Endodermal cell (in vitro differentiated cells): ENCODE data around the gene TPTE2. TPM values are rescaled to one million over a fixed set of nuclear protein-coding genes. Genes with fewer than 3 reads are reported as not detected.

Source experiments
- DNase-seq: peaks from one replicate; pipeline ENCODE4 v3.0.0-alpha.2; 2017
- H3K27ac ChIP-seq: 2 replicates; pipeline ENCODE4 v1.5.1; 2013; ENCODE audit warnings: mild to moderate bottlenecking, low read depth, low read length, moderate library complexity
- H3K27me3 ChIP-seq: 2 replicates; pipeline ENCODE4 v1.6.1; 2013; ENCODE audit warnings: mild to moderate bottlenecking, low read length, moderate library complexity; ENCODE audit not compliant: insufficient read depth, control insufficient read depth, poor library complexity, severe bottlenecking
- H3K36me3 ChIP-seq: 2 replicates; pipeline ENCODE4 v1.7.0; 2013; ENCODE audit warnings: mild to moderate bottlenecking, low read length, moderate library complexity; ENCODE audit not compliant: control insufficient read depth, insufficient read depth
- H3K4me1 ChIP-seq: one replicate; pipeline ENCODE4 v1.7.0; 2013; ENCODE audit warnings: low read length; ENCODE audit not compliant: control insufficient read depth, insufficient read depth
- H3K4me3 ChIP-seq: 2 replicates; pipeline ENCODE4 v1.5.1; 2013; ENCODE audit warnings: mild to moderate bottlenecking, low read length, moderate library complexity
- H3K9ac ChIP-seq: 2 replicates; pipeline ENCODE4 v1.6.1; 2013; ENCODE audit warnings: mild to moderate bottlenecking, low read length, moderate library complexity; ENCODE audit not compliant: poor library complexity, severe bottlenecking; ENCODE audit errors: extremely low read depth
- H3K9me3 ChIP-seq: 2 replicates; pipeline ENCODE4 v1.6.1; 2013; ENCODE audit warnings: mild to moderate bottlenecking, low read length, moderate library complexity; ENCODE audit not compliant: control insufficient read depth
- H3K27ac Mint-ChIP-seq: 2 replicates; pipeline ENCODE4 v1.8.0; 2020; ENCODE audit warnings: mixed read lengths
- H3K27me3 Mint-ChIP-seq: 2 replicates; pipeline ENCODE4 v1.8.0; 2021; ENCODE audit warnings: mild to moderate bottlenecking, mixed read lengths; ENCODE audit not compliant: insufficient read depth
- H3K36me3 Mint-ChIP-seq: 2 replicates; pipeline ENCODE4 v1.8.0; 2020; ENCODE audit warnings: low read depth, mixed read lengths
- H3K4me1 Mint-ChIP-seq: 2 replicates; pipeline ENCODE4 v1.8.0; 2020; ENCODE audit warnings: mixed read lengths
- H3K4me3 Mint-ChIP-seq: 2 replicates; pipeline ENCODE4 v1.8.0; 2020; ENCODE audit warnings: mild to moderate bottlenecking, moderate library complexity, mixed read lengths
- H3K9me3 Mint-ChIP-seq: 2 replicates; pipeline ENCODE4 v1.8.0; 2020; ENCODE audit warnings: mild to moderate bottlenecking, mixed read lengths
- WGBS, 2 experiments: methylation state at CpG; one replicate each; pipeline versions ENCODE4 v1.1.5 to v1.1.7; 2013; ENCODE audit warnings: missing lambda C conversion rate in 2 of 2, mixed read lengths in 1 of 2; ENCODE audit not compliant: insufficient coverage in 1 of 2, insufficient read length in 1 of 2; 5-methylcytosine and 5-hydroxymethylcytosine counted together
- total RNA-seq, 2 donors: library from RNA; stranded (reverse); fragmentation: NEBNext Ultra II Directional in 1 of 2; extraction: Animal tissue kit (Norgen Biotek cat#: 25700) in 1 of 2; gene quantifications; 2 replicates in 1 of 2; 3 replicates in 1 of 2; pipeline ENCODE4 v1.2.1, GENCODE V29; 2021
- TF ChIP-seq, protein P1 (sequence below): fragments of 200-600 bp; sonication (generic); conservative IDR thresholded peaks from 2 replicates; pipeline ENCODE4 v1.5.0; 2021; ENCODE audit warnings: antibody characterized with exemption, mild to moderate bottlenecking

The TPTE2 gene
- total RNA-seq, 2 donors from 2014 or later = not detected

DNA sequence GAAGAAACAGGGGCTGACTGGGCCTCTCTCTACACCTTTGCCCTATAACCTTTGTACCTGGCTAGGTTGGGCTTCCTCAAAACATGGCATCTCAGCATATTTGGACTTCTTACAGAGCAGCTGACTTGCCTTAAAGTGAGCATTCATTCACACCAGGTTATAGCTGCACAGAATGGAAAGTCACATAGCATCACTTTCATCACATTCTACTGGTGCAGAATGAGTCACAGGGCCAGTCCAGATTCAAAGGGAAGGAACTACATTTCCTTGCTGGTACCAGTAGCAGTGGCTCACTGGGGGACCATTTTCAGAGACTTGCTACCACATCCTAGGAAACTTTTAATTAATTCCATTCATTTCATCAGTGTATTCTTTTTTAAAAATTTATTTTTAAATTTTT, 20.3 kb upstream of the TPTE2 start:
- Mint-ChIP-seq H3K27ac (no peak overlapping the region), H3K9me3 (peaks cover 65% of the 10 kb centered on the region), H3K36me3 (no peaks in the 10 kb centered on the region), H3K4me3 (no peak overlapping the region), H3K4me1 (no peaks in the 10 kb centered on the region), H3K27me3 (no peaks in the 10 kb centered on the region)
- TF ChIP-seq, protein P1, sequence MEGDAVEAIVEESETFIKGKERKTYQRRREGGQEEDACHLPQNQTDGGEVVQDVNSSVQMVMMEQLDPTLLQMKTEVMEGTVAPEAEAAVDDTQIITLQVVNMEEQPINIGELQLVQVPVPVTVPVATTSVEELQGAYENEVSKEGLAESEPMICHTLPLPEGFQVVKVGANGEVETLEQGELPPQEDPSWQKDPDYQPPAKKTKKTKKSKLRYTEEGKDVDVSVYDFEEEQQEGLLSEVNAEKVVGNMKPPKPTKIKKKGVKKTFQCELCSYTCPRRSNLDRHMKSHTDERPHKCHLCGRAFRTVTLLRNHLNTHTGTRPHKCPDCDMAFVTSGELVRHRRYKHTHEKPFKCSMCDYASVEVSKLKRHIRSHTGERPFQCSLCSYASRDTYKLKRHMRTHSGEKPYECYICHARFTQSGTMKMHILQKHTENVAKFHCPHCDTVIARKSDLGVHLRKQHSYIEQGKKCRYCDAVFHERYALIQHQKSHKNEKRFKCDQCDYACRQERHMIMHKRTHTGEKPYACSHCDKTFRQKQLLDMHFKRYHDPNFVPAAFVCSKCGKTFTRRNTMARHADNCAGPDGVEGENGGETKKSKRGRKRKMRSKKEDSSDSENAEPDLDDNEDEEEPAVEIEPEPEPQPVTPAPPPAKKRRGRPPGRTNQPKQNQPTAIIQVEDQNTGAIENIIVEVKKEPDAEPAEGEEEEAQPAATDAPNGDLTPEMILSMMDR = no peak
- Histone ChIP-seq H3K4me3 (no peak overlapping the region), H3K4me1 (no peaks in the 10 kb centered on the region), H3K9me3 (peaks cover 48% of the 10 kb centered on the region), H3K27ac (no peak overlapping the region), H3K27me3 (no peaks in the 10 kb centered on the region), H3K9ac (no peak overlapping the region), H3K36me3 (no peaks in the 10 kb centered on the region)
- no peak for DNase-seq

DNA sequence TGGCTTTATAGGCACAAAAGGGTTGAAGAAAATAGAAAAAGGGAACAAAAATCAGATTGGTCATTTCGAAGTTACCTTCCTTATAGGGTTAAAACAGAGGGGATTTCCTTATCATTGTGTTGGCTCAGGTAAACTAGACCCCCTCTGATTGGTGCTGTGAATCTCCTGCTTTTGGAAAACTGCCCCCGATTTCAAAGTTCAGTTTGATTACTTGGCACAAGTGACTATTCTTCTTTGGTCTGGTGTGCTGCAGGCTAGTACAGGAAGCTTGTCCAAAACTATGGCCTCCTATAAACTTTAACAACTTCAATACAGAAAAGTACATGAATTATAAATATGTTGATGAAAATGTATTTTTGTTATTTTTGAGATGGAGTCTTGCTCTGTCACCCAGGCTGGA, 13.9 kb upstream of the TPTE2 start:
- TF ChIP-seq, protein P1 = no peak
- no peak for DNase-seq
- Histone ChIP-seq H3K36me3 (no peaks in the 10 kb centered on the region), H3K9me3 (peaks cover 32% of the 10 kb centered on the region), H3K4me1 (no peaks in the 10 kb centered on the region), H3K27ac (no peak overlapping the region), H3K9ac (no peak overlapping the region), H3K4me3 (no peak overlapping the region), H3K27me3 (no peaks in the 10 kb centered on the region)
- peaks cover 72% of the 10 kb centered on the region for H3K9me3 Mint-ChIP-seq
- no peaks in the 10 kb centered on the region for H3K36me3 Mint-ChIP-seq
- H3K27me3 Mint-ChIP-seq = no peaks in the 10 kb centered on the region
- no peak overlapping the region for H3K4me3 Mint-ChIP-seq
- H3K4me1 Mint-ChIP-seq = no peaks in the 10 kb centered on the region
- no peak overlapping the region for H3K27ac Mint-ChIP-seq
- 8 to 52% methylated on average over 1 to 2 of the region's 2 CpGs for WGBS, 2 experiments

DNA sequence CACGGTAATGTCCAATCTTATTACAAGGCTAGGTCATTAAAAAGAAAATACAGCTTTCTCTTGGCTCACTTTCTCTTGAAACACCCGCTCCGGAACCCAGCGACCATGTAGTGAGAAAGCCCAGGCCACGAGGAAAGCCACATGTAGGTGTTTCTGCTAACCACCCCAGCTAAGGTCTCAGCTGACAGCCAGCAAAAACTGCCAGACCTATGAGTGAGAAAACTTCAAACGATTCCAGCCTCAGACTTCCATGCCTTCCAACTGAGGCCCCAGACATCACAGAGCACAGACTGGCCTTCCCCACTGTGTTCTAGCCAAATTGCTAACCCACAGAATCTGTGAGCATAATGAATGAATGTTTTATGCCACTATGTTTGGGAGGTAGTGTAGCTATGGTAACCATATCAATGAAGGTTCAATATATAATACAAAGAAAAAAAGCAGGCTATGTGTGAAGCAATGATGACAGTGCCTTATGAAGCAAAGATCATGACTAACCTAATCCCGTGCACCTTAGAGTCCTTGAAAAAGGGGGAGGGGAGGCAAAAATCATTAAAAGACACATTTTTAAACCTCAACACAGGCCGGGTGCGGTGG, 11.9 kb upstream of the TPTE2 start:
- Histone ChIP-seq H3K9me3 (peaks cover 39% of the 10 kb centered on the region), H3K27ac (no peak overlapping the region), H3K27me3 (no peaks in the 10 kb centered on the region), H3K36me3 (no peaks in the 10 kb centered on the region), H3K9ac (no peak overlapping the region), H3K4me3 (no peak overlapping the region), H3K4me1 (no peaks in the 10 kb centered on the region)
- DNase-seq = no peak
- H3K4me1 Mint-ChIP-seq = no peaks in the 10 kb centered on the region
- H3K4me3 Mint-ChIP-seq = no peak overlapping the region
- H3K27ac Mint-ChIP-seq = no peak overlapping the region
- TF ChIP-seq, protein P1 = no peak
- peaks cover 77% of the 10 kb centered on the region for H3K9me3 Mint-ChIP-seq
- WGBS, 2 experiments = 60 to 87% methylated on average over 3 to 9 of the region's 9 CpGs
- H3K27me3 Mint-ChIP-seq = no peaks in the 10 kb centered on the region
- no peaks in the 10 kb centered on the region for H3K36me3 Mint-ChIP-seq
